GM23248 (cell line): ENCODE data around the gene ZBTB16.

ENCODE experiments used
- EZH2 ChIP-seq: fragments of 200-600 bp; sonication (generic); IDR thresholded peaks from 2 replicates; pipeline ENCODE4 v1.6.1; 2018; ENCODE audit warnings: antibody characterized with exemption, mild to moderate bottlenecking; ENCODE audit not compliant: insufficient read depth, poor library complexity, severe bottlenecking
- EZH2phosphoT487 ChIP-seq: fragments of 200-600 bp; sonication (generic); IDR thresholded peaks from 2 replicates; pipeline ENCODE4 v1.6.1; 2018; ENCODE audit warnings: antibody characterized with exemption, moderate library complexity, mild to moderate bottlenecking, low read depth; ENCODE audit not compliant: insufficient read depth

DNA sequence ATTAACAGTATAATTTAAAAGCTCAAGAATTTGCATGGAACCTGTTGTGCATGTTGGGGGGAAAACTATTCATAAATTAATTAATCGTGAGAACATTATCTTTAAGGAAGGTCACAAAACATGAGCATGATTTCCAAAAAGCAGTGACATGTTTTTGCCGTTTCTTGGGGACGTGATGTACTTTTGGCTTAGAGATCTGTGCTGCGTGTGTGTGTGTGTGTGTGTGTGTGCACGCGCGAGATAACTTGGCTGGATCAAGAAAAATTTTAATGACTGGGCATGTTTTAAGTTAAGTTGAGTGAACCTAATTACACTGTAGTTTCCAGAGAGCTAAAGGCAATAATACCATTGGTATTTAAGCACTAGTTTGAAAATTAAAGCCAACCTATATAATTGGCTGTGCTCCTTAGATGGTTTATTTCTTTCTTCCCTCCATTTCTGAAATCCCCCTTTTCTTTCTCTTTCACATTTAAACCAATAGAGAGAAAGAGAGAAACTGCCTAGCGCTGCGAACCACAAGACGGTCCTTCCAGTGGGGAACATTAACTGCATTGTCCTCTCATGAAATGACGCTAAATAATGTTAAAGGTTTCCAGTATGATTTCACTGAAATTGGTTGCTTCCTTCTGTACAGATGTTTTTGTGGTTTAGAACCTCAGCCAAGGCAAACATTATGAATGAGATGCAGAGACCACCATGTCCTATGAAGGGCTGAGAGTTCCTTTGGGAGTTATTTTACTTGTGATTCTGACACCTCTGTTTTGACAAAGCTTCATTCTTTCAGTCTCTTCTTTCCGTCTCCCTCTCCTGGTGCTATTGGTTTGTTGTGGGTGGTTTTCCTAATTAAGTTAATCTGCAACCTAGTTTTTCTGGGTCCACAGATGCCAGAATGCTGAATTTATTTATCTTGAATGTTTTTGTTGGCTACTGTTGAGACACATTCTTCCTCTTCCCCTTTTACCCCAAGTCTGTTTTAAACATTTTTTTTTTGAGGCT lies 51.7 kb downstream of the ZBTB16 start:
- TF ChIP-seq EZH2 (no peak), EZH2phosphoT487 (no peak)
